PC-3 (cell line): ENCODE results near the gene ADAT2.

Experiments used
- EZH2 ChIP-seq: fragments of 300-600 bp; sonication (generic); IDR thresholded peaks from one replicate; pipeline ENCODE4 v1.6.1; 2017; ENCODE audit warnings: antibody characterized with exemption, mild to moderate bottlenecking, low read length; ENCODE audit not compliant: unreplicated experiment
- EZH2phosphoT487 ChIP-seq: fragments of 300-600 bp; sonication (generic); IDR thresholded peaks from 2 replicates; pipeline ENCODE4 v1.6.1; 2018; ENCODE audit warnings: mild to moderate bottlenecking, antibody characterized with exemption, low read length, borderline replicate concordance
- TF ChIP-seq, protein P1 (sequence below): fragments of 300-600 bp; sonication (generic); conservative IDR thresholded peaks from 2 replicates; pipeline ENCODE4 v1.5.1; 2017; ENCODE audit warnings: antibody characterized with exemption, low read depth, mild to moderate bottlenecking, low read length

- TF ChIP-seq EZH2 (no peak), EZH2phosphoT487 (no peak)
- TF ChIP-seq, protein P1, sequence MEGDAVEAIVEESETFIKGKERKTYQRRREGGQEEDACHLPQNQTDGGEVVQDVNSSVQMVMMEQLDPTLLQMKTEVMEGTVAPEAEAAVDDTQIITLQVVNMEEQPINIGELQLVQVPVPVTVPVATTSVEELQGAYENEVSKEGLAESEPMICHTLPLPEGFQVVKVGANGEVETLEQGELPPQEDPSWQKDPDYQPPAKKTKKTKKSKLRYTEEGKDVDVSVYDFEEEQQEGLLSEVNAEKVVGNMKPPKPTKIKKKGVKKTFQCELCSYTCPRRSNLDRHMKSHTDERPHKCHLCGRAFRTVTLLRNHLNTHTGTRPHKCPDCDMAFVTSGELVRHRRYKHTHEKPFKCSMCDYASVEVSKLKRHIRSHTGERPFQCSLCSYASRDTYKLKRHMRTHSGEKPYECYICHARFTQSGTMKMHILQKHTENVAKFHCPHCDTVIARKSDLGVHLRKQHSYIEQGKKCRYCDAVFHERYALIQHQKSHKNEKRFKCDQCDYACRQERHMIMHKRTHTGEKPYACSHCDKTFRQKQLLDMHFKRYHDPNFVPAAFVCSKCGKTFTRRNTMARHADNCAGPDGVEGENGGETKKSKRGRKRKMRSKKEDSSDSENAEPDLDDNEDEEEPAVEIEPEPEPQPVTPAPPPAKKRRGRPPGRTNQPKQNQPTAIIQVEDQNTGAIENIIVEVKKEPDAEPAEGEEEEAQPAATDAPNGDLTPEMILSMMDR: no peak
Observed at GRCh38 chr6:143478479-143479062, 28.1 kb upstream of the ADAT2 start.
